ENCODE results near the gene THEM4. TPM values are rescaled to one million over a fixed set of nuclear protein-coding genes. Genes with fewer than 3 reads are reported as not detected.

Gene THEM4
- total and polyA plus RNA-seq, 11 donors = 14.2 to 25.5 (median 15.0) TPM

GRCh38 chr1:151920149-151920548, 10.8 kb upstream of the THEM4 start:
- 70 to 78% (median 73%) methylated on average over 3 of the region's 3 CpGs for WGBS, 4 donors
- intact Hi-C loops (cut with DNase I) = no loop called here
- Histone ChIP-seq H3K27ac (no peak overlapping the region), H3K36me3 (no peaks in the 10 kb centered on the region), H3K4me1 (peaks cover 0 to 8% (median 0%) of the 10 kb centered on the region in 12 donors), H3K9me3 (no peaks in the 10 kb centered on the region), H3K27me3 (peaks cover 0 to 4% (median 0%) of the 10 kb centered on the region in 9 donors), H3K4me3 (no peak overlapping the region)
- TF ChIP-seq CTCF (IDR thresholded peaks at IDR 0.05) (no peak), POLR2A (IDR thresholded peaks at IDR 0.05) (no peak)
- ATAC-seq = no peak
- no peak for DNase-seq

GRCh38 chr1:151918819-151919610, 9.7 kb upstream of the THEM4 start:
- Histone ChIP-seq H3K4me3 (no peak overlapping the region), H3K27ac (no peak overlapping the region), H3K9me3 (no peaks in the 10 kb centered on the region), H3K36me3 (no peaks in the 10 kb centered on the region), H3K27me3 (peaks cover 0 to 4% (median 0%) of the 10 kb centered on the region in 9 donors), H3K4me1 (peaks cover 0 to 9% (median 0%) of the 10 kb centered on the region in 12 donors)
- no peak for DNase-seq
- no peak for ATAC-seq
- intact Hi-C loops (cut with DNase I) = no loop called here
- WGBS, 4 donors = 82 to 89% (median 87%) methylated on average over 6 of the region's 6 CpGs
- TF ChIP-seq POLR2A (IDR thresholded peaks at IDR 0.05) = no peak
- no peak for TF ChIP-seq CTCF (IDR thresholded peaks at IDR 0.05)

GRCh38 chr1:151918156-151918555, 8.8 kb upstream of the THEM4 start:
- no peak for DNase-seq
- Histone ChIP-seq H3K4me3 (no peak overlapping the region), H3K27me3 (peaks cover 0 to 4% (median 0%) of the 10 kb centered on the region in 9 donors), H3K27ac (no peak overlapping the region), H3K4me1 (peaks cover 0 to 9% (median 0%) of the 10 kb centered on the region in 12 donors), H3K36me3 (no peaks in the 10 kb centered on the region), H3K9me3 (peaks cover 0 to 2% (median 0%) of the 10 kb centered on the region in 12 donors)
- 74 to 80% (median 78%) methylated on average over 3 of the region's 3 CpGs for WGBS, 4 donors
- intact Hi-C loops (cut with DNase I) = no loop called here
- ATAC-seq = no peak
- TF ChIP-seq POLR2A (IDR thresholded peaks at IDR 0.05) (no peak), CTCF (IDR thresholded peaks at IDR 0.05) (no peak)

GRCh38 chr1:151916726-151917370, 7.5 kb upstream of the THEM4 start:
- Histone ChIP-seq H3K4me3 (no peak overlapping the region), H3K36me3 (no peaks in the 10 kb centered on the region), H3K9me3 (peaks cover 0 to 9% (median 3%) of the 10 kb centered on the region in 12 donors), H3K27me3 (peaks cover 0 to 4% (median 0%) of the 10 kb centered on the region in 9 donors), H3K4me1 (peaks cover 0 to 9% (median 0%) of the 10 kb centered on the region in 12 donors), H3K27ac (no peak overlapping the region)
- TF ChIP-seq POLR2A (IDR thresholded peaks at IDR 0.05) = no peak
- no peak for TF ChIP-seq CTCF (IDR thresholded peaks at IDR 0.05)
- ATAC-seq = no peak
- intact Hi-C loops (cut with DNase I) = no loop called here
- WGBS, 4 donors = 82 to 88% (median 86%) methylated on average over 7 of the region's 7 CpGs
- no peak for DNase-seq

Measured in heart left ventricle (tissue), 16 donors.